HCT116 (cell line): Measurements from ENCODE around the gene ARHGAP42.

Experiments
- CEBPB ChIP-seq: IDR thresholded peaks from 2 replicates; pipeline ENCODE4 v1.6.1; 2012; ENCODE audit warnings: low read depth
- CTCF ChIP-seq, 3 experiments: fragments of 200-600 bp in 1 of 3; sonication (generic) in 1 of 3; IDR thresholded peaks in 2 of 3; conservative IDR thresholded peaks in 1 of 3; 2 replicates each; pipeline ENCODE4 v1.5.1; 2012 to 2017; ENCODE audit warnings: low read depth in 2 of 3, low read length in 2 of 3, antibody characterized with exemption in 1 of 3, borderline replicate concordance in 1 of 3, control low read depth in 1 of 3, mild to moderate bottlenecking in 1 of 3, mixed read lengths in 1 of 3, mixed run types in 1 of 3, moderate library complexity in 1 of 3; ENCODE audit not compliant: insufficient read depth in 1 of 3
- POLR2A ChIP-seq: IDR thresholded peaks from 2 replicates; pipeline ENCODE4 v1.7.0; 2011; ENCODE audit warnings: borderline replicate concordance; ENCODE audit not compliant: insufficient read depth, insufficient read length; ENCODE audit errors: extremely low read depth
- POLR2AphosphoS5 ChIP-seq: IDR thresholded peaks from 2 replicates; pipeline ENCODE4 v1.6.1; 2011; ENCODE audit warnings: mild to moderate bottlenecking, low read depth, low read length, moderate library complexity
- SIN3A ChIP-seq: IDR thresholded peaks from 2 replicates; pipeline ENCODE4 v1.6.1; 2012; ENCODE audit warnings: low read depth

GRCh38 chr11:100709233-100709957 is 22.3 kb downstream of the ARHGAP42 start:
- TF ChIP-seq CEBPB (no peak), POLR2A (no peak), CTCF (IDR thresholded peaks at IDR 0.05 in 2 of 3, conservative IDR thresholded peaks at IDR 0.05 in 1 of 3; ENCODE audit: borderline replicate concordance in 1 of 3, insufficient read depth in 1 of 3, low read depth in 2 of 3, low read length in 2 of 3) (no peak), POLR2AphosphoS5 (no peak), SIN3A (peak; percentile 25; the same call in 1 of the 2 replicates)
